PC-9 (cell line): Measurements from ENCODE around the gene DAPK1.

ENCODE experiments used
- CTCF ChIP-seq: fragments of 200-600 bp; sonication (generic); conservative IDR thresholded peaks from 2 replicates; pipeline ENCODE4 v1.6.1; 2017; ENCODE audit warnings: mixed run types, antibody characterized with exemption, mild to moderate bottlenecking, moderate library complexity
- EZH2 ChIP-seq: fragments of 200-600 bp; sonication (generic); IDR thresholded peaks from 2 replicates; pipeline ENCODE4 v1.8.0; 2017; ENCODE audit warnings: antibody characterized with exemption, low read depth

DNA sequence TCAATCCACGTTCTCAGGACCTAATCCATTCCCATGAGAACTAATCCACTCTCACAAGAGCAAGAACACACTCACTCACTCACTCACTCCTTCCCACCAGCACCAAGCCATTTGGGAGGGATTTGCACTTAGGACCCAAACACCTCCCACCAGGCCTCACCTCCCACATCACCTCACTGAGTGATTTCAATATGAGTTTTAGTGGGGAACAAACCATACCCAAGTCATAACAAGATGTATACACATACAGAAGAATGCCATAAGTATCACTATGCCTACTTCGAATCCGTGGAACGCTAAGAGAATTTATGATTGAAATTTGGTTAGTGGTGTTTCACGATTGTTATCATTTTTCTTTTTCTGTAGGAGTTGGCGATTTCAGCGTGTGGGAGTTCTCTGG lies 199.0 kb downstream of the DAPK1 start:
- TF ChIP-seq CTCF (no peak), EZH2 (no peak)
